Neuronal stem cell (in vitro differentiated cells): ENCODE results near the gene TSPAN15.

Experiments used
- DNase-seq: peaks from one replicate; pipeline ENCODE4 v3.0.0-alpha.2; 2013; ENCODE audit warnings: low spot score
- H2AFZ ChIP-seq: one replicate; pipeline ENCODE4 v1.6.1; 2013; ENCODE audit warnings: mild to moderate bottlenecking, low read length, inconsistent platforms
- H2AK5ac ChIP-seq: 2 replicates; pipeline ENCODE4 v1.6.1; 2013; ENCODE audit warnings: low read depth, mild to moderate bottlenecking, inconsistent platforms, low read length, moderate library complexity, mixed read lengths
- H2BK120ac ChIP-seq: 2 replicates; pipeline ENCODE4 v1.6.1; 2013; ENCODE audit warnings: low read depth, mild to moderate bottlenecking, inconsistent platforms, low read length, moderate library complexity, mixed read lengths
- H2BK12ac ChIP-seq: one replicate; pipeline ENCODE4 v1.6.1; 2013; ENCODE audit warnings: low read length, inconsistent platforms
- H2BK15ac ChIP-seq: 2 replicates; pipeline ENCODE4 v1.6.1; 2013; ENCODE audit warnings: mild to moderate bottlenecking, low read length, inconsistent platforms, mixed read lengths
- H2BK5ac ChIP-seq: one replicate; pipeline ENCODE4 v1.6.1; 2013; ENCODE audit warnings: inconsistent platforms, mild to moderate bottlenecking, low read length, moderate library complexity
- H3K14ac ChIP-seq: one replicate; pipeline ENCODE4 v1.6.1; 2013; ENCODE audit warnings: low read length, inconsistent platforms
- H3K18ac ChIP-seq: 2 replicates; pipeline ENCODE4 v1.6.1; 2013; ENCODE audit warnings: low read length, inconsistent platforms
- H3K23ac ChIP-seq: 2 replicates; pipeline ENCODE4 v1.6.1; 2013; ENCODE audit warnings: low read depth, mild to moderate bottlenecking, mixed read lengths, low read length, inconsistent platforms; ENCODE audit not compliant: poor library complexity
- H3K27ac ChIP-seq: replicated peaks from 3 replicates; pipeline ENCODE4 v1.5.1; 2013; ENCODE audit warnings: low read length, inconsistent platforms
- H3K27me3 ChIP-seq, 3 experiments: 2 replicates each; pipeline ENCODE4 v1.6.1; 2013; ENCODE audit warnings: low read length in 3 of 3, mild to moderate bottlenecking in 2 of 3, inconsistent platforms in 1 of 3, low read depth in 1 of 3, mixed read lengths in 1 of 3, moderate library complexity in 1 of 3; ENCODE audit not compliant: control insufficient read depth in 3 of 3, insufficient read depth in 3 of 3
- H3K36me3 ChIP-seq, 2 donors: replicated peaks in 1 of 2; 2 replicates each; pipeline ENCODE4 v1.6.1; 2013; ENCODE audit warnings: low read length in 2 of 2; ENCODE audit not compliant: control insufficient read depth in 2 of 2, insufficient read depth in 2 of 2
- H3K4ac ChIP-seq: 2 replicates; pipeline ENCODE4 v1.6.1; 2013; ENCODE audit warnings: inconsistent platforms, mild to moderate bottlenecking, low read length, moderate library complexity
- H3K4me1 ChIP-seq, 2 donors: 1 replicate in 1 of 2; 2 replicates in 1 of 2; pipeline ENCODE4 v1.6.1; 2013; ENCODE audit warnings: low read length in 2 of 2, low read depth in 1 of 2; ENCODE audit not compliant: control insufficient read depth in 2 of 2, insufficient read depth in 1 of 2
- H3K4me2 ChIP-seq: one replicate; pipeline ENCODE4 v1.6.1; 2013; ENCODE audit warnings: mild to moderate bottlenecking, low read length, inconsistent platforms; ENCODE audit not compliant: insufficient read depth, poor library complexity, severe bottlenecking
- H3K4me3 ChIP-seq, 2 donors: 2 replicates each; pipeline ENCODE4 v1.5.1; 2013; ENCODE audit warnings: low read length in 2 of 2, mild to moderate bottlenecking in 2 of 2, inconsistent platforms in 1 of 2, moderate library complexity in 1 of 2
- H3K79me1 ChIP-seq: one replicate; pipeline ENCODE4 v1.6.1; 2013; ENCODE audit warnings: low read depth, mild to moderate bottlenecking, inconsistent platforms, low read length, moderate library complexity
- H3K9ac ChIP-seq: one replicate; pipeline ENCODE4 v1.6.1; 2013; ENCODE audit warnings: mild to moderate bottlenecking, low read depth, low read length, inconsistent platforms; ENCODE audit not compliant: poor library complexity
- H3K9me3 ChIP-seq, 2 donors: replicated peaks in 1 of 2; 2 replicates each; pipeline versions ENCODE3 to v1.6.1; 2013; ENCODE audit warnings: low read length in 2 of 2, mild to moderate bottlenecking in 2 of 2, inconsistent platforms in 1 of 2, low read depth in 1 of 2, mixed read lengths in 1 of 2, moderate library complexity in 1 of 2; ENCODE audit not compliant: control insufficient read depth in 2 of 2, insufficient read depth in 1 of 2
- H4K8ac ChIP-seq: one replicate; pipeline ENCODE4 v1.6.1; 2013; ENCODE audit warnings: low read depth, mild to moderate bottlenecking, inconsistent platforms, low read length, moderate library complexity
- H4K91ac ChIP-seq: one replicate; pipeline ENCODE4 v1.6.1; 2013; ENCODE audit warnings: low read length, low read depth, mild to moderate bottlenecking, inconsistent platforms; ENCODE audit not compliant: poor library complexity
- WGBS, 2 donors: extraction: QIAGEN DNeasy Blood & Tissue Kit; methylation state at CpG; one replicate each; pipeline ENCODE4 v1.1.7; 2013; ENCODE audit warnings: missing lambda C conversion rate in 2 of 2, mixed read lengths in 1 of 2; ENCODE audit not compliant: insufficient read length in 2 of 2, insufficient replicate concordance in 1 of 2; ENCODE audit errors: extremely low coverage in 2 of 2; 5-methylcytosine and 5-hydroxymethylcytosine counted together

TSPAN15 gene

DNA sequence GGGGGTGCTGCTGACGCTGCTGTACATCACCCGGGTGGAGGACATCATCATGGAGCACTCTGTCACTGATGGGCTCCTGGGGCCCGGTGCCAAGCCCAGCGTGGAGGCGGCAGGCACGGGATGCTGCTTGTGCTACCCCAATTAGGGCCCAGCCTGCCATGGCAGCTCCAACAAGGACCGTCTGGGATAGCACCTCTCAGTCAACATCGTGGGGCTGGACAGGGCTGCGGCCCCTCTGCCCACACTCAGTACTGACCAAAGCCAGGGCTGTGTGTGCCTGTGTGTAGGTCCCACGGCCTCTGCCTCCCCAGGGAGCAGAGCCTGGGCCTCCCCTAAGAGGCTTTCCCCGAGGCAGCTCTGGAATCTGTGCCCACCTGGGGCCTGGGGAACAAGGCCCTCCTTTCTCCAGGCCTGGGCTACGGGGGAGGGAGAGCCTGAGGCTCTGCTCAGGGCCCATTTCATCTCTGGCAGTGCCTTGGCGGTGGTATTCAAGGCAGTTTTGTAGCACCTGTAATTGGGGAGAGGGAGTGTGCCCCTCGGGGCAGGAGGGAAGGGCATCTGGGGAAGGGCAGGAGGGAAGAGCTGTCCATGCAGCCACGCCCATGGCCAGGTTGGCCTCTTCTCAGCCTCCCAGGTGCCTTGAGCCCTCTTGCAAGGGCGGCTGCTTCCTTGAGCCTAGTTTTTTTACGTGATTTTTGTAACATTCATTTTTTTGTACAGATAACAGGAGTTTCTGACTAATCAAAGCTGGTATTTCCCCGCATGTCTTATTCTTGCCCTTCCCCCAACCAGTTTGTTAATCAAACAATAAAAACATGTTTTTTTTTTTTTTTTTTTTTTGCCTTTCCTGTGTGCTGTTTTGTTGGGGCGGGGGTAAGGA lies 55.8 kb downstream of the TSPAN15 start:
- DNase-seq, result no peak
- no peak overlapping the region for H4K91ac ChIP-seq

GRCh38 chr10:69508738-69509340 lies 57.6 kb downstream of the TSPAN15 start:
- H3K9me3 ChIP-seq, result no peaks in the 10 kb centered on the region
- no peaks in the 10 kb centered on the region for H3K36me3 ChIP-seq
- H3K27ac ChIP-seq, result no peak overlapping the region
- no peak overlapping the region for H2BK12ac ChIP-seq
- no peak overlapping the region for H3K4me2 ChIP-seq
- no peak overlapping the region for H3K23ac ChIP-seq
- no peak overlapping the region for H4K91ac ChIP-seq
- peaks cover 0 to 10% (median 0%) of the 10 kb centered on the region in 3 experiments for H3K27me3 ChIP-seq
- no peak overlapping the region for H3K14ac ChIP-seq
- H3K79me1 ChIP-seq, result no peaks in the 10 kb centered on the region
- no peak overlapping the region for H2AK5ac ChIP-seq
- H2BK15ac ChIP-seq, result no peak overlapping the region
- no peak overlapping the region for H3K9ac ChIP-seq
- DNase-seq, result no peak
- H2BK120ac ChIP-seq, result no peak overlapping the region
- no peak overlapping the region for H2BK5ac ChIP-seq
- no peak overlapping the region for H3K4ac ChIP-seq
- no peak overlapping the region for H3K4me3 ChIP-seq
- no peak overlapping the region for H3K18ac ChIP-seq
- H2AFZ ChIP-seq, result no peak overlapping the region
- WGBS, 2 donors, result no CpG with 5 or more reads among the region's 7 CpGs
- H4K8ac ChIP-seq, result no peak overlapping the region
- H3K4me1 ChIP-seq, result peaks cover 0 to 2% of the 10 kb centered on the region in 2 donors

More for the DNA sequence above, 55.8 kb downstream of the TSPAN15 start:
- Histone ChIP-seq H3K14ac (no peak overlapping the region), H3K23ac (peak overlapping the region; percentile 26), H2AFZ (peak overlapping the region; percentile 87), H3K4me3 (no peak overlapping the region), H3K9ac (no peak overlapping the region), H2BK5ac (no peak overlapping the region), H2BK120ac (no peak overlapping the region), H4K8ac (no peak overlapping the region), H2BK15ac (no peak overlapping the region), H3K27ac (no peak overlapping the region), H2BK12ac (no peak overlapping the region), H3K79me1 (no peaks in the 10 kb centered on the region), H3K9me3 (no peaks in the 10 kb centered on the region), H3K4me1 (peaks cover 0 to 2% of the 10 kb centered on the region in 2 donors), H3K4me2 (no peak overlapping the region), H3K18ac (peak overlapping the region; percentile 38), H3K4ac (no peak overlapping the region), H3K27me3 (peaks cover 0 to 18% (median 0%) of the 10 kb centered on the region in 3 experiments), H2AK5ac (peak overlapping the region; percentile 18), H3K36me3 (no peaks in the 10 kb centered on the region)
- no CpG with 5 or more reads among the region's 19 CpGs for WGBS, 2 donors

DNA sequence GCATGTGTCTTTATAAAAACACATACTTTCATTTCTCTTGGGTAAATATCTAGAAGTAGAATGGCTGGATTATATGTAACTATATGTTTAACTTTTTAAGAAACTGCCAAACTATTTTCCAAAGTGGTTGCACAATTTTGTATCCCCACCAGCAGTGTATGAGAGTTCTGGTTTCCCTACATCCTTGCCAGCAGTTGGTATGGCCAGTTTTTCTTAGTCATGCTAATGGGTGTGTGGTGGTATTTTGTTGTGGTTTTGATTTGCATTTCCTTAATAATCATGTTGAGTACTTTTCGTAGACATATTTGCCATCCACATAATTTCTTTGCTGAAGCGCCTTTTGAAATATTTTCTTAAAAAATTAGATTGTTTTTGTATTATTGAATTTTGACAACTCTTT lies 61.6 kb downstream of the TSPAN15 start:
- Histone ChIP-seq H3K27ac (no peak overlapping the region), H3K79me1 (no peaks in the 10 kb centered on the region), H3K9me3 (no peaks in the 10 kb centered on the region), H4K91ac (no peak overlapping the region), H2BK15ac (no peak overlapping the region), H3K4ac (no peak overlapping the region), H2BK12ac (no peak overlapping the region), H4K8ac (no peak overlapping the region), H3K23ac (no peak overlapping the region), H3K4me3 (no peak overlapping the region), H3K4me2 (no peak overlapping the region), H2BK120ac (no peak overlapping the region), H2AFZ (no peak overlapping the region), H3K18ac (no peak overlapping the region), H3K36me3 (no peaks in the 10 kb centered on the region), H3K27me3 (no peaks in the 10 kb centered on the region), H2BK5ac (no peak overlapping the region), H3K9ac (no peak overlapping the region), H3K14ac (no peak overlapping the region), H2AK5ac (no peak overlapping the region), H3K4me1 (no peaks in the 10 kb centered on the region)
- DNase-seq, result no peak
- no CpG with 5 or more reads among the region's 2 CpGs for WGBS, 2 donors

- H3K27me3 ChIP-seq, result no peaks in the 10 kb centered on the region
- H3K4me3 ChIP-seq, result no peak overlapping the region
Observed at GRCh38 chr10:69513617-69514016, 62.4 kb downstream of the TSPAN15 start.

More at GRCh38 chr10:69513617-69514016, 62.4 kb downstream of the TSPAN15 start:
- H2BK15ac ChIP-seq, result no peak overlapping the region
- no peak overlapping the region for H2AFZ ChIP-seq
- H4K91ac ChIP-seq, result no peak overlapping the region
- H3K4ac ChIP-seq, result no peak overlapping the region
- H3K14ac ChIP-seq, result no peak overlapping the region
- no peak overlapping the region for H2BK12ac ChIP-seq
- DNase-seq, result no peak
- no peaks in the 10 kb centered on the region for H3K4me1 ChIP-seq
- H3K23ac ChIP-seq, result no peak overlapping the region
- H3K36me3 ChIP-seq, result no peaks in the 10 kb centered on the region
- H2BK5ac ChIP-seq, result no peak overlapping the region
- no peaks in the 10 kb centered on the region for H3K79me1 ChIP-seq
- no peak overlapping the region for H3K9ac ChIP-seq
- no peak overlapping the region for H3K27ac ChIP-seq
- no peak overlapping the region for H3K18ac ChIP-seq
- H3K9me3 ChIP-seq, result no peaks in the 10 kb centered on the region
- no CpG with 5 or more reads among the region's 4 CpGs for WGBS, 2 donors
- no peak overlapping the region for H3K4me2 ChIP-seq
- no peak overlapping the region for H2BK120ac ChIP-seq
- no peak overlapping the region for H4K8ac ChIP-seq
- H2AK5ac ChIP-seq, result no peak overlapping the region
